Endothelial cell of umbilical vein (primary cell): ENCODE data around the gene CCDC82. TPM values are rescaled to one million over a fixed set of nuclear protein-coding genes. Genes with fewer than 3 reads are reported as not detected.

Experiments used
- BruUV-seq: library from RNA; stranded (reverse); fragments of 400-500 nt; replicated peaks from 2 replicates; lab custom pipeline; 2021; lab: Mats Ljungman, UMichigan
- CTCF ChIA-PET: fragments of 300-600, 350-600 bp; sonication (Branson Sonifier 250); formaldehyde crosslinking; loops from one replicate; lab custom pipeline; 2021; ENCODE audit warnings: antibody characterized with exemption, inconsistent platforms; lab: Charles Lee
- POLR2A ChIA-PET: fragments of 300-600, 350-600 bp; sonication (Branson Sonifier 250); formaldehyde crosslinking; loops from one replicate; lab custom pipeline; 2021; ENCODE audit warnings: antibody characterized with exemption, inconsistent platforms; lab: Charles Lee
- DNase-seq: peaks from one replicate; pipeline ENCODE4 v3.0.0-alpha.2; 2011; ENCODE audit warnings: low read depth, low spot score
- FAIRE-seq: peaks from 2 replicates; lab custom pipeline; 2011; peaks lifted over from hg19 to GRCh38; lab: Jason Lieb, UNC
- H2AFZ ChIP-seq: 2 replicates; pipeline ENCODE4 v1.6.0; 2012; ENCODE audit warnings: low read depth, low read length, control low read depth, inconsistent platforms
- H3K27ac ChIP-seq: 2 replicates; pipeline ENCODE4 v1.5.1; 2011; ENCODE audit warnings: low read depth, mild to moderate bottlenecking, control low read depth, low read length, moderate library complexity; ENCODE audit not compliant: insufficient read depth
- H3K27me3 ChIP-seq, 2 experiments: 2 replicates each; pipeline versions ENCODE4 v1.6.0 to v1.6.1; 2011; ENCODE audit warnings: low read length in 2 of 2, mixed read lengths in 1 of 2; ENCODE audit not compliant: control insufficient read depth in 2 of 2, insufficient read depth in 2 of 2
- H3K36me3 ChIP-seq, 2 experiments: 2 replicates in 1 of 2; 3 replicates in 1 of 2; pipeline ENCODE4 v1.5.1; 2011; ENCODE audit warnings: low read length in 2 of 2, mild to moderate bottlenecking in 1 of 2, moderate library complexity in 1 of 2; ENCODE audit not compliant: control insufficient read depth in 2 of 2, insufficient read depth in 2 of 2; ENCODE audit errors: extremely low read depth in 1 of 2
- H3K4me1 ChIP-seq: 3 replicates; pipeline ENCODE4 v1.5.1; 2011; ENCODE audit warnings: mild to moderate bottlenecking, low read length; ENCODE audit not compliant: control insufficient read depth, insufficient read depth; ENCODE audit errors: extremely low read depth
- H3K4me2 ChIP-seq: 2 replicates; pipeline ENCODE4 v1.6.1; 2011; ENCODE audit warnings: low read length, control low read depth, mixed read lengths; ENCODE audit not compliant: insufficient read depth
- H3K4me3 ChIP-seq, 3 experiments: fragments of 200-600 bp in 1 of 3; sonication (generic), shearing (Covaris generic) in 1 of 3; replicated peaks in 1 of 3; 2 replicates each; pipeline ENCODE4 v1.5.1; 2011 to 2016; ENCODE audit warnings: control low read depth in 3 of 3, low read length in 3 of 3, mild to moderate bottlenecking in 2 of 3, inconsistent platforms in 1 of 3, low read depth in 1 of 3, moderate library complexity in 1 of 3; ENCODE audit not compliant: insufficient read depth in 1 of 3
- H3K79me2 ChIP-seq: 2 replicates; pipeline ENCODE4 v1.6.0; 2012; ENCODE audit warnings: low read length, inconsistent platforms; ENCODE audit not compliant: control insufficient read depth, insufficient read depth
- H3K9ac ChIP-seq: replicated peaks from 2 replicates; pipeline ENCODE3; 2011; ENCODE audit warnings: low read length, control low read depth; ENCODE audit not compliant: insufficient read depth; ENCODE audit errors: extremely low read depth
- H3K9me1 ChIP-seq: replicated peaks from 3 replicates; pipeline ENCODE4 v1.6.0; 2011; ENCODE audit warnings: mild to moderate bottlenecking, low read length; ENCODE audit not compliant: control insufficient read depth, insufficient read depth; ENCODE audit errors: extremely low read depth
- H3K9me3 ChIP-seq: replicated peaks from 2 replicates; pipeline ENCODE4 v1.5.1; 2012; ENCODE audit warnings: low read length, inconsistent platforms; ENCODE audit not compliant: control insufficient read depth, insufficient read depth
- H4K20me1 ChIP-seq: replicated peaks from 2 replicates; pipeline ENCODE3; 2011; ENCODE audit warnings: mild to moderate bottlenecking, low read length; ENCODE audit not compliant: control insufficient read depth, insufficient read depth; ENCODE audit errors: extremely low read depth
- CTCF ChIP-seq, 2 donors: IDR thresholded peaks; 1 replicate in 1 of 2; 2 replicates in 1 of 2; pipeline ENCODE4 v1.5.1; 2011; ENCODE audit warnings: low read length in 2 of 2, mild to moderate bottlenecking in 2 of 2, moderate library complexity in 2 of 2, control low read depth in 1 of 2, inconsistent platforms in 1 of 2, low read depth in 1 of 2; ENCODE audit not compliant: insufficient read depth in 1 of 2; ENCODE audit errors: extremely low read depth in 1 of 2
- EZH2 ChIP-seq: IDR thresholded peaks from 2 replicates; pipeline ENCODE4 v1.6.1; 2012; ENCODE audit warnings: borderline replicate concordance, low read depth, mild to moderate bottlenecking, moderate library complexity, low read length, inconsistent platforms; ENCODE audit not compliant: severe bottlenecking
- FOS ChIP-seq: IDR thresholded peaks from 2 replicates; pipeline ENCODE4 v1.6.1; 2011; ENCODE audit warnings: mild to moderate bottlenecking, low read length, moderate library complexity, borderline replicate concordance; ENCODE audit not compliant: insufficient read depth
- GATA2 ChIP-seq: IDR thresholded peaks from 2 replicates; pipeline ENCODE4 v1.7.0; 2011; ENCODE audit warnings: low read depth, mild to moderate bottlenecking, moderate library complexity, mixed read lengths, low read length; ENCODE audit not compliant: insufficient read length, insufficient read depth
- JUN ChIP-seq: IDR thresholded peaks from 2 replicates; pipeline ENCODE4 v1.6.1; 2011; ENCODE audit warnings: borderline replicate concordance, low read depth; ENCODE audit not compliant: insufficient read length, insufficient read depth
- MAX ChIP-seq: IDR thresholded peaks from 2 replicates; pipeline ENCODE4 v1.6.1; 2011; ENCODE audit not compliant: insufficient read depth, insufficient read length
- MYC ChIP-seq: IDR thresholded peaks from one replicate; pipeline ENCODE4 v1.6.1; 2011; ENCODE audit warnings: mild to moderate bottlenecking, low read depth, low read length
- POLR2A ChIP-seq: IDR thresholded peaks from 2 replicates; pipeline ENCODE4 v1.6.1; 2012; ENCODE audit warnings: low read depth, mild to moderate bottlenecking, control low read depth, low read length
- POLR2AphosphoS5 ChIP-seq: IDR thresholded peaks from 2 replicates; pipeline ENCODE4 v1.6.1; 2012; ENCODE audit warnings: low read depth, mild to moderate bottlenecking, control low read depth, low read length, moderate library complexity; ENCODE audit not compliant: insufficient read depth
- dilution Hi-C: fragments of 300-500 bp; cut with MboI; formaldehyde crosslinking; loops from one replicate; pipeline ENCODE4 v1.15.0; 2019; ENCODE audit warnings: low sequenced_read_pairs; ENCODE audit not compliant: extremely low pct_ligation_motif_present
- intact Hi-C: fragments of 100-400 bp; cut with micrococcal nuclease; formaldehyde crosslinking; loops from one replicate; pipeline ENCODE4 v1.10.0; 2022
- polyA plus RNA-seq, 4 experiments: library from polyadenylated mRNA; depleted of rRNA in 3 of 4; stranded (reverse) in 3 of 4; unstranded in 1 of 4; fragments of >200 nt; gene quantifications; 2 replicates each; pipeline versions ENCODE4 v1.2.1 to v1.2.3, GENCODE V29; 2011 to 2012; ENCODE audit warnings: missing spikeins in 1 of 4
- total RNA-seq: library from RNA; stranded (reverse); gene quantifications from 2 replicates; pipeline ENCODE4 v1.2.3, GENCODE V29; 2021

The CCDC82 gene
- total and polyA plus RNA-seq, 2 donors (not counting 3 experiments of a cell fraction or from before 2014, with no cell fraction given): 8.1 to 33.4 TPM

- Histone ChIP-seq H4K20me1 (no peaks in the 10 kb centered on the region), H3K36me3 (no peaks in the 10 kb centered on the region), H3K27me3 (no peaks in the 10 kb centered on the region), H3K79me2 (peaks cover 11% of the 10 kb centered on the region), H3K9ac (peak overlapping the region; percentile 44), H3K4me2 (peak overlapping the region; percentile 79), H3K4me1 (peaks cover 95% of the 10 kb centered on the region), H3K9me1 (no peaks in the 10 kb centered on the region), H3K27ac (peak overlapping the region; percentile 80), H2AFZ (peak overlapping the region; percentile 9), H3K9me3 (no peaks in the 10 kb centered on the region), H3K4me3 (peak overlapping the region in 1 of 3 experiments; percentile 1)
- dilution Hi-C loops (no loop called here), intact Hi-C loops (no loop called here)
- BruUV-seq: no TSS peak
- DNase-seq: peak; percentile 89
- FAIRE-seq: no peak
- POLR2A ChIA-PET: interaction anchor here (0.6 to 1.3 kb wide), 6 partner anchors 21 to 389 kb away, joined by 3 to 5 read pairs (median 3); partner anchors contain the start of genes MAML2 and MTMR2
- TF ChIP-seq MAX (no peak), POLR2AphosphoS5 (peak; percentile 24), JUN (peak; percentile 15)
- CTCF ChIA-PET: interaction anchor here (0.9 to 10.5 kb wide), 10 partner anchors 12 to 475 kb away, joined by 3 to 156 read pairs (median 4); partner anchors contain the start of genes CCDC82, JRKL and MAML2
Observed at GRCh38 chr11:96311120-96311568, 78.6 kb downstream of the CCDC82 start.

GRCh38 chr11:96310236-96310635 is 79.5 kb downstream of the CCDC82 start:
- Histone ChIP-seq H3K36me3 (no peaks in the 10 kb centered on the region), H2AFZ (no peak overlapping the region), H4K20me1 (no peaks in the 10 kb centered on the region), H3K4me3 (no peak overlapping the region), H3K9me1 (no peaks in the 10 kb centered on the region), H3K9me3 (no peaks in the 10 kb centered on the region), H3K27me3 (no peaks in the 10 kb centered on the region), H3K4me2 (peak overlapping the region; percentile 1), H3K79me2 (peaks cover 9% of the 10 kb centered on the region), H3K4me1 (peaks cover 93% of the 10 kb centered on the region), H3K27ac (no peak overlapping the region), H3K9ac (no peak overlapping the region)
- CTCF ChIA-PET: interaction anchor here (1.9 to 10.5 kb wide), 2 partner anchors 29 to 155 kb away, joined by 9 to 156 read pairs; partner anchors contain the start of gene MAML2
- FAIRE-seq (no peak), DNase-seq (no peak)
- BruUV-seq: no TSS peak
- dilution Hi-C loops: no loop called here
- intact Hi-C loops: no loop called here
- POLR2A ChIA-PET: interaction anchor here (1.3 kb wide), 1 partner anchor 33 kb away, joined by 4 read pairs; the partner anchor contains the start of gene MAML2
- TF ChIP-seq FOS (no peak), POLR2AphosphoS5 (no peak), EZH2 (no peak), POLR2A (no peak), MYC (no peak), GATA2 (no peak), CTCF (IDR thresholded peaks at IDR 0.05; ENCODE audit: extremely low read depth in 1 of 2, insufficient read depth in 1 of 2, low read depth in 1 of 2, low read length in 2 of 2) (no peak), JUN (no peak), MAX (no peak)
